NCI-H187 (cell line): Measurements from ENCODE around the gene HOXD9.

ENCODE experiments used
- DNase-seq, 2 experiments: peaks; one replicate each; lab custom pipeline; 2025; lab: John Stamatoyannopoulos, UW

Gene HOXD9

GRCh38 chr2:176085861-176086771, 36.4 kb upstream of the HOXD9 start:
- no peak for DNase-seq

GRCh38 chr2:176087330-176088047, 35.0 kb upstream of the HOXD9 start:
- no peak for DNase-seq

- DNase-seq, result no peak
Observed at GRCh38 chr2:176088048-176088936, 34.2 kb upstream of the HOXD9 start.

- no peak for DNase-seq
Observed at GRCh38 chr2:176088937-176089842, 33.3 kb upstream of the HOXD9 start.

- DNase-seq, result no peak
Observed at GRCh38 chr2:176089843-176090395, 32.6 kb upstream of the HOXD9 start.

- DNase-seq, result no peak
Observed at GRCh38 chr2:176090862-176091261, 31.7 kb upstream of the HOXD9 start.

- no peak for DNase-seq
Observed at GRCh38 chr2:176091329-176092258, 30.9 kb upstream of the HOXD9 start.

GRCh38 chr2:176092270-176093144, 30.0 kb upstream of the HOXD9 start, which contains the start of gene HOXD13:
HOXD13 (plus strand) TSS chr2:176092721; CDS start chr2:176092891, 170 bp downstream.
- no peak for DNase-seq

- no peak for DNase-seq
Observed at GRCh38 chr2:176093145-176093897, 29.2 kb upstream of the HOXD9 start.

GRCh38 chr2:176093898-176094249, 28.6 kb upstream of the HOXD9 start:
- no peak for DNase-seq

- DNase-seq, result no peak
Observed at GRCh38 chr2:176094349-176094748, 28.2 kb upstream of the HOXD9 start.

GRCh38 chr2:176095421-176095820, 27.1 kb upstream of the HOXD9 start:
- DNase-seq, result no peak

- no peak for DNase-seq
Observed at GRCh38 chr2:176096243-176096985, 26.1 kb upstream of the HOXD9 start.

GRCh38 chr2:176096986-176097819, 25.3 kb upstream of the HOXD9 start:
- DNase-seq, result peak; percentile 52 to 53

- no peak for DNase-seq
Observed at GRCh38 chr2:176097820-176098365, 24.6 kb upstream of the HOXD9 start.
